Tibial artery (tissue), 4 donors: ENCODE results near the gene PRKACA.

Source experiments
- DNase-seq, 2 donors: peaks; one replicate each; pipeline ENCODE4 v3.0.0-alpha.2; 2019
- H3K27ac ChIP-seq, 2 donors: fragments of 200-600 bp; sonication (generic) in 1 of 2; 1 replicate in 1 of 2; 2 replicates in 1 of 2; pipeline ENCODE4 v1.5.1; 2018 to 2019; ENCODE audit warnings: mild to moderate bottlenecking in 1 of 2
- H3K27me3 ChIP-seq, 2 donors: fragments of 200-600 bp; sonication (generic) in 1 of 2; one replicate each; pipeline versions ENCODE4 v1.5.1 to v1.6.0; 2016 to 2019
- H3K36me3 ChIP-seq, 3 donors: fragments of 200-600 bp; sonication (generic) in 2 of 3; one replicate each; pipeline ENCODE4 v1.5.1; 2016 to 2019; ENCODE audit warnings: mild to moderate bottlenecking in 2 of 3
- H3K4me1 ChIP-seq, 4 donors: fragments of 200-600 bp; sonication (generic) in 2 of 4; 1 replicate in 3 of 4; 2 replicates in 1 of 4; pipeline ENCODE4 v1.5.1; 2016 to 2019
- H3K4me3 ChIP-seq, 2 donors: fragments of 200-600 bp; sonication (generic) in 1 of 2; 1 replicate in 1 of 2; 2 replicates in 1 of 2; pipeline ENCODE4 v1.5.1; 2018 to 2019; ENCODE audit warnings: mild to moderate bottlenecking in 2 of 2
- H3K9me3 ChIP-seq, 3 donors: fragments of 200-600 bp; sonication (generic) in 1 of 3; one replicate each; pipeline ENCODE4 v1.5.1; 2016 to 2019
- intact Hi-C: fragments of 100-400 bp; cut with DNase I; formaldehyde crosslinking; loops from one replicate; pipeline ENCODE4 v1.15.0; 2023; ENCODE audit warnings: low total_unique reads
- TF ChIP-seq, protein P1 (sequence below), 2 experiments: fragments of 200-600 bp in 1 of 2; fragments of 450-650 bp in 1 of 2; IDR thresholded peaks; one replicate each; pipeline ENCODE4 v1.5.1; 2017 to 2019; ENCODE audit warnings: antibody characterized with exemption in 2 of 2, mild to moderate bottlenecking in 1 of 2, moderate library complexity in 1 of 2

Gene PRKACA

DNA sequence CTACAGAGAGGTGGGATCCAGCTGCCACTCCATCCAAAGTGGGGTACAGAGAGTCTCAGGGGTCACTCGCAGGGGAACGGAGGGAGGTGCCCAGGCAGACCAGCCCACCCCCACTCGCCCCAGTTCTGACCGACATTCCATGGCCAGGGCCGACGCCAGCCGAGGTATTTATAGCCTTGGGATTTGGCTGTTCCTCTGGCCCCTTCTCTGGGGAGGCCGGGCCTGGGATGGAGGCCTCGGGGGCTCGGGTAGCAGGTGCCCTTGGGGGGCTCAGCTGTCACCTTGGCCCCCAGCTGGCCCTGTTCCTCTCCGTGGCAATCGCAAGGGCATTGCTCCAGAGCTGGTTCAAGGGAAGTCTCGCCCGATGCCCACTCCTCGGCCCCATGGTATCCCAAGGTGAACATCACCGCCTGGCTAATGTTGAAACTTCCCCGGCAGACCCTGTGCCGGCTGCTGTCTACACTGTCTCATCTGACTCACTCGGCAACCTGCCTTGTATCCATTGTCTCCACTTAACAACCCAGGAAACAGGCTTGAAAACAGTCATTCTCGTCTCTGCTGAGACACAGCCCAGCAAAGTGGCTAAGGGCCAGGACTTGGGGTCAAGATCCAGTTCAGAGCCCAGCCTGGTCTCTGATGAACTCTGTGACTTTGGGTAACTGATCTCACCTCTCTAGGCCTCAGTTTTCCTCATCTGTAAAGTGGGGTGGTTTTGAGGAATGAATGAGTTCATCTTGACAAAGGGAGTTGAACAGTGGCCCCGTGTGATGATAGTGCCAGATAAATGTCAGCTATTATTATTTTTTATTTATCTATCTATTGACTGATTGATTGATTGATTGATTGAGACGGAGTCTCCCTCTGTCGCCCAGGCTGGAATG, 9.7 kb downstream of the PRKACA start:
- Histone ChIP-seq H3K36me3 (peaks cover 20 to 48% (median 36%) of the 10 kb centered on the region in 3 donors), H3K27me3 (no peaks in the 10 kb centered on the region), H3K9me3 (no peaks in the 10 kb centered on the region), H3K4me3 (peak overlapping the region in 1 of 2 donors; percentile 18), H3K27ac (peak overlapping the region; percentile 83 to 88), H3K4me1 (peaks cover 5 to 68% (median 38%) of the 10 kb centered on the region in 4 donors)
- DNase-seq = peak in 1 of 2 donors; percentile 83
- intact Hi-C loops = no loop called here
- TF ChIP-seq, protein P1, sequence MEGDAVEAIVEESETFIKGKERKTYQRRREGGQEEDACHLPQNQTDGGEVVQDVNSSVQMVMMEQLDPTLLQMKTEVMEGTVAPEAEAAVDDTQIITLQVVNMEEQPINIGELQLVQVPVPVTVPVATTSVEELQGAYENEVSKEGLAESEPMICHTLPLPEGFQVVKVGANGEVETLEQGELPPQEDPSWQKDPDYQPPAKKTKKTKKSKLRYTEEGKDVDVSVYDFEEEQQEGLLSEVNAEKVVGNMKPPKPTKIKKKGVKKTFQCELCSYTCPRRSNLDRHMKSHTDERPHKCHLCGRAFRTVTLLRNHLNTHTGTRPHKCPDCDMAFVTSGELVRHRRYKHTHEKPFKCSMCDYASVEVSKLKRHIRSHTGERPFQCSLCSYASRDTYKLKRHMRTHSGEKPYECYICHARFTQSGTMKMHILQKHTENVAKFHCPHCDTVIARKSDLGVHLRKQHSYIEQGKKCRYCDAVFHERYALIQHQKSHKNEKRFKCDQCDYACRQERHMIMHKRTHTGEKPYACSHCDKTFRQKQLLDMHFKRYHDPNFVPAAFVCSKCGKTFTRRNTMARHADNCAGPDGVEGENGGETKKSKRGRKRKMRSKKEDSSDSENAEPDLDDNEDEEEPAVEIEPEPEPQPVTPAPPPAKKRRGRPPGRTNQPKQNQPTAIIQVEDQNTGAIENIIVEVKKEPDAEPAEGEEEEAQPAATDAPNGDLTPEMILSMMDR (IDR thresholded peaks at IDR 0.05) = no peak

- TF ChIP-seq, protein P1 (IDR thresholded peaks at IDR 0.05) = no peak
- intact Hi-C loops = no loop called here
- H3K27ac ChIP-seq = peak overlapping the region; percentile 83 to 88
- peaks cover 28 to 58% (median 45%) of the 10 kb centered on the region in 3 donors for H3K36me3 ChIP-seq
- H3K4me1 ChIP-seq = peaks cover 0 to 59% (median 28%) of the 10 kb centered on the region in 4 donors
- no peaks in the 10 kb centered on the region for H3K9me3 ChIP-seq
- DNase-seq = no peak
- no peak overlapping the region for H3K4me3 ChIP-seq
- H3K27me3 ChIP-seq = no peaks in the 10 kb centered on the region
Observed at GRCh38 chr19:14106840-14107239, 10.7 kb downstream of the PRKACA start.

DNA sequence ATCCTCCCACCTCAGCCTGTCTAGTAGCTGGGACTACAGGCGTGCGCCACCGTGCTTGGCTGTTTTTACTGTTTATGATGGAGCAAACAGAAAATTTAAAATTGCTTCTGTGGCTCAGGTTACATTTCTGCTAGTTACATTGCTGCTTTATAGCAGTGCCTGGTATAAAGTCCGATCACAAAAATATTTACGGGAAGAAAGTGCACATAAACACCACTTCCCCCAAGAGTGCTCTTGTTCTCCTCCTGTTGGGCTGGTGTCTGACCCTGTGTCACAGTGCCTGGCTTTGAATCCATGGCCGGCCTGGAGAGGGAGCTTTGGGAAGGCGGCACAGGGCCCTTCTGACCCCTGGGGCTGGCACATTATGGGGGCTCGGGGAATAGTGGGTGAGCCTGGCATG, 11.9 kb downstream of the PRKACA start:
- H3K4me3 ChIP-seq = no peak overlapping the region
- intact Hi-C loops = no loop called here
- peak overlapping the region in 1 of 2 donors; percentile 83 for H3K27ac ChIP-seq
- peaks cover 0 to 48% (median 21%) of the 10 kb centered on the region in 4 donors for H3K4me1 ChIP-seq
- TF ChIP-seq, protein P1 (IDR thresholded peaks at IDR 0.05) = no peak
- no peaks in the 10 kb centered on the region for H3K9me3 ChIP-seq
- H3K36me3 ChIP-seq = peaks cover 39 to 69% (median 57%) of the 10 kb centered on the region in 3 donors
- H3K27me3 ChIP-seq = no peaks in the 10 kb centered on the region
- DNase-seq = no peak

DNA sequence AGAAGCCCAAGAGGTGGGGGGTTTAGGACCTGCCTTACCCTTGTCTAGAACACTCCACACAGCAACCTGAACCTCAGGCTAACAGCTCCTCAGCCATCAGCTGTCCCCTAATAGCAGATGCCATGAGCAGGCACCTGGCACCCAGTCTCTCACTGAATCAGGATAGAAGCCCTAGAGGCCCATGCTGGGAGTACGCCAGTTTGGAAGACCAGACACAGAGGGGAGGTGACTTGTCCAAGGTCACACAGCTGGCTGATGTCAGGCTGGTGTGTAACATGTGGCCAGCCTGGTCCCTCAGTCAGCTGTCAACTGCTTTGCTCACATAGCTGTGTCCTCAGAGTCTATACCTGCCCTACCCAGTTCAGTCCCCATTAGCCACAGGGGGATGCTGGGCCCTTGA, 14.3 kb downstream of the PRKACA start:
- Histone ChIP-seq H3K9me3 (no peaks in the 10 kb centered on the region), H3K4me3 (no peak overlapping the region), H3K27ac (peak overlapping the region in 1 of 2 donors; percentile 32), H3K4me1 (peaks cover 0 to 27% (median 16%) of the 10 kb centered on the region in 4 donors), H3K27me3 (no peaks in the 10 kb centered on the region), H3K36me3 (peaks cover 54 to 91% (median 67%) of the 10 kb centered on the region in 3 donors)
- DNase-seq = no peak
- TF ChIP-seq, protein P1 (IDR thresholded peaks at IDR 0.05) = no peak
- intact Hi-C loops = no loop called here

DNA sequence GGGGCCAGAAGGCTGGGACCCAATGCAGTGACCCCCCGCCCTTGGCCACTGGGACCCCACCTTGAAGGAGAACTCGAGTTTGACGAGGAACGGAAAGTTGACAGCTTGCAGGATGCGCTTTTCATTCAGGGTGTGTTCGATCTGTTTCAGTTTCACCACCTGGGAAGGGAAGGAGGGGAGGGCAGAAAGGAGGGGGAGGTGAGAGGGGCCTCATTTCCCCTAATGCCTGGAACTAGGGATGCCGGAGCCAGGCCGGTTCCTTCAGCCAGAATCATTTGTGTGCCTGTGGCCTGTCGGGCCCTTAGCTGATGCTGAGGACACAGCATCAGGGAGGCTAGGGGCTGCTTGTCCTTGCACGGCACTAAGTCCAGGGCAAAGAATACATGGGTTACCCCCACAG, 14.8 kb downstream of the PRKACA start:
- intact Hi-C loops = no loop called here
- H3K27ac ChIP-seq = peak overlapping the region; percentile 24 to 32
- TF ChIP-seq, protein P1 (IDR thresholded peaks at IDR 0.05) = no peak
- no peaks in the 10 kb centered on the region for H3K27me3 ChIP-seq
- H3K36me3 ChIP-seq = peaks cover 56 to 97% (median 71%) of the 10 kb centered on the region in 3 donors
- H3K9me3 ChIP-seq = no peaks in the 10 kb centered on the region
- no peak overlapping the region for H3K4me3 ChIP-seq
- DNase-seq = no peak
- H3K4me1 ChIP-seq = peaks cover 0 to 21% (median 11%) of the 10 kb centered on the region in 4 donors
